Activated CD8-positive, alpha-beta memory T cell treated with anti-CD3 and anti-CD28 coated beads for 36 hours (primary cell): ENCODE measurements around the gene SIVA1. TPM values are rescaled to one million over a fixed set of nuclear protein-coding genes. Genes with fewer than 3 reads are reported as not detected.
"Not testable (repeated sequence)": the region's sequence is repeated elsewhere in the genome, so short reads cannot be mapped to it uniquely, and the experiment has no call there.

Source experiments
- CTCF ChIA-PET: fragments of 350-600 bp; sonication (Branson Sonifier 250); formaldehyde crosslinking; loops from one replicate; lab custom pipeline; 2021; ENCODE audit warnings: antibody characterized with exemption; lab: Charles Lee
- POLR2A ChIA-PET: fragments of 350-600 bp; sonication (Branson Sonifier 250); formaldehyde crosslinking; loops from one replicate; lab custom pipeline; 2021; ENCODE audit warnings: antibody characterized with exemption; lab: Charles Lee
- total RNA-seq, 2 experiments: library from RNA; stranded (reverse); gene quantifications; one replicate each; pipeline ENCODE4 v1.2.3, GENCODE V29; 2021

SIVA1 gene
- total RNA-seq, 2 experiments from 2014 or later = 167 TPM

- ChIA-PET POLR2A (no interaction called here), CTCF (interaction anchor here (1.2 kb wide), 1 partner anchor 11 kb away, joined by 3 read pairs; no protein-coding TSS in a partner anchor)
These were observed 35.8 kb upstream of the SIVA1 start for GRCh38 chr14:104717137-104717536.

- ChIA-PET POLR2A (no interaction called here), CTCF (no interaction called here)
These were observed 35.3 kb upstream of the SIVA1 start for GRCh38 chr14:104717646-104718045.

DNA sequence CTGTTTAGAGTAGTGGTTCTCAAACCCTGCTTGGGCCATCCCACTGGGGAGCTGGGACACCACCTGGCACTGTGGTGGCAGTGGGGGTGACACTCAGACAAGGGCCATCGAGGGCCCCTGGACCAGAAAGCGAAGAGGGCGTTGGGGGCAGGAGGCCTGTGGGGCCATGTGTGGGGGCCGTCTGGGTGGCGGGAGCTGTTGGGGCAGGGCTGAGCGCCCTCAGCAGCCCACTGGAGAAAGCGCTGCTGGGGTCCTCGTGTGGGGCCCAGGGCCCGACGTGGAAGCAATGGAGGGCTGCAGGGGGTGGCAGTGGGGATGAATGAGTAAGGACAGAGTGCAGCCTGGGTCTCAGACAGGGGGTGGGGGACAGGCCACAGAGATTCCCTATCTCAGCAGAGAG, 34.8 kb upstream of the SIVA1 start:
- ChIA-PET POLR2A (no interaction called here), CTCF (no interaction called here)

GRCh38 chr14:104718871-104719270, 34.1 kb upstream of the SIVA1 start:
- ChIA-PET CTCF (no interaction called here), POLR2A (no interaction called here)

- ChIA-PET CTCF (no interaction called here), POLR2A (no interaction called here)
These were observed 33.6 kb upstream of the SIVA1 start for GRCh38 chr14:104719343-104719742.

DNA sequence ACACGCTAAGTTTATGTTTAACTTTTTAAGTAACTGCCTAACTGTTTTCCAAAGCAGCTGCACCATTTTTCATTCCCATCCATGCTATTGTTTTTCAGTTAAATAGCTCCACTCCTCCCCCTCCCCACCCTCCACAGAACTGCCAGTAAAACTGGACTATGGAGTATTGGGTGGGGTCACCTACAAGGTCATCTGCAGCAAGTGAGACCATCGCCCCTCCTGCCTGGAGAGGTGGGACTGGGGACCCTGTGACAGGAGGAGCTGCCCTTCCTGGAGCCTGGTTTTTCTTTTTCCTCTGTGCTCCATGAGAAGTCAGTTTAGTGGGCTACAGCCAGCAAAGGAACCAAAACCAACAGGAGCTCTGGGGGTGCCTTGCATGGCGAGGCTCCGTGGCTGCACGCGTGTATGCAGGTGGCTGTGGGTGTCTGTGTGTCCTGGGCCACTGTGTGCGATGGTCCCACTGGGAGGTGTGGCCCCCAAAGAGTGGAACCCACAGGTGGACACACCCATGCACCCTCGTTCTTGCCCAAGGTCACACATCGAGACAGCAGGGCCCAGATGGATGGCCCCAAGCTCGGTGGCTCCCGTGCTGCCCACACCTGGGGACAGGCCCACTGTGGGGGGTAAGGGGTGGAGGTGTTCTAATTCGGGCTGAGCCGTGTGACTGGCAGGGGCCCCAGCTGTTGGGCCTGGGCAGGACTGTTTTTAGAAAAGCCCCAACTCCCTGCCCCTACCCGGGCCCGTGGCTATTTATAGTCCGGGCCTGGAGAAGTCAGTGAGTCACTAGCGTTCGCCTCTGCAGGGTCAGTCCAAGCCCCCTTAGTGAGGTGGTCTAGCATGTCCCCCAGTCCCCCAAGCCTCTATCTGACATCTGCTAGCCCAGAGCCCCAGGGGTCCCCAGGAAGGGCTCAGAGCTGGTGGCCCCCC, 31.2 kb upstream of the SIVA1 start:
- POLR2A ChIA-PET = no interaction called here
- CTCF ChIA-PET = interaction anchor here (2.1 kb wide), 1 partner anchor 13 kb away, joined by 6 read pairs; no protein-coding TSS in a partner anchor

DNA sequence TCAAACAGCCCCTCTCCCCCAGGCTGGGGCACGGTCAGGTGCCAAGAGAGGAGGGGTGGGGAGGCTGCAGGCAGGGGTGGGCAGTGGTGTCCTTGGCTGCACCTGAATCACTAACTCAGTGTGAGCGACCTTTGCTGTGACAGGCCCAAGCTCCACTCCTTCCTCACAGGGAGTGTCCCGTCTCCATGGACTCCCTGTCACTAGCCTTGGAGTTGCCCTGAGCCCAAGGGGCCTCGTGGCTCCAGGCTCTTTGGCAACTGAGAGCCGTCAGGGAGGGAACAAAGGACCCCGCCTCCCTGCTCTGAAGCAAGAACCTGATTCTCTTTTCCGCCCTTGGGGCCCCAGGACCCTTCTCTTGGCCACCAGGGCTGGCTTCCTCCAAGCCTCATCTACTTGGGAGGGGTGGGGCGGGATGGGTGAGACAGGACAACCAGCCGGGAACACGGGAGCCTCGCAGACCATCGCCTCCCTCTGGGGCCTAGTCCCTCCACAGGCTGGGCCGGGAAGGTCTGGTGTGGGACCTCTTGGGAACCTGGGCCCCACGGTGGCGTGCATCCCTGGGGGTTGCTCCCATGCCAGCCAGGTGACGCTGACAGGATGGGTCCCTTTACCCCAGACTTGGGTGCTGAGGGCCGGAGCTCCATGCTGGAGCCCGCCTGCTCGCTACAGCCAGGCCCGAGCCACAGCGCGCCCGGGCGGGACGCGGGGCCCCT, 29.9 kb upstream of the SIVA1 start:
- CTCF ChIA-PET = interaction anchor here (1.0 to 2.9 kb wide), 9 partner anchors 11 to 57 kb away, joined by 3 to 15 read pairs (median 4); partner anchors contain the start of gene SIVA1

DNA sequence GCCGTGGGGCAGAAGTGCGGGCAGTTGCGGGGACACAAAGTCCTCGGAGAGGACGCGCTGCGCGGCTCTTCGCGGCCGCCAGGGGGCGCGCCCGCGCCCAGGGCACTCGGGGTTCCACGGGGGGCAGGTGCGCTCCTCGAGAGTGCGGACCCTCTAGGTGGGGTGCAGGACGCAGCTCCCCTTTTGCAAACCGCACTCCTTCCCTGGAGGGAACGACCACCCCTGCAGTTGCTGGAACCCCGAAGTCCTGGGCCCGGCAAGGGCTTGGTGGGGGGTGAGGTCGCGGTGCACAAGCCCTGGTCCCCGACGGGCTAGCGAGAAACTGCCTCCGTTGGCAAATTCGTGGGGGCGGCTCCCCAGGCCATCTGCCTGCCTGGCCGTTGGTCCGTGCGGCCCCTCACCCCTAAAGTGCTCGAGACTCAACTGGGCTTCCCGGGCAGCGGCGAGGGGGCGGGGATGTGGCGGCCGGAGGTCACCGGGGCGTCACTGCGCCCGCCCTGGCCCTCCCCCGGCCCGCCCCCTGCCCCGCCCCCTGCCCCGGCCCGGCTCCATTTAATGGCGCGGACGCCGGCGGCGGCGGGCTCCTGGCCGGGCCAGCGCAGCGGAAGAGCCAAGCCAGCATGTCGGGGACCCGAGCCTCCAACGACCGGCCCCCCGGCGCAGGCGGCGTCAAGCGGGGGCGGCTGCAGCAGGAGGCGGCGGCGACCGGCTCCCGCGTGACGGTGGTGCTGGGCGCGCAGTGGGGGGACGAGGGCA, 29.1 kb upstream of the SIVA1 start, which contains the start of gene ADSS1:
TSS of gene ADSS1 (plus strand) at position 579 of the 756 bp plus-strand sequence. CDS start at position 621, 42 bp downstream.
- ChIA-PET POLR2A (interaction anchor here (1.0 to 1.1 kb wide), 2 partner anchors 28 to 30 kb away, joined by 3 to 4 read pairs; no protein-coding TSS in a partner anchor), CTCF (interaction anchor here (1.0 to 2.9 kb wide), 9 partner anchors 11 to 58 kb away, joined by 3 to 15 read pairs (median 4); partner anchors contain the start of gene SIVA1)

More for the DNA sequence above, 29.9 kb upstream of the SIVA1 start:
- POLR2A ChIA-PET = interaction anchor here (1.0 kb wide), 1 partner anchor 31 kb away, joined by 3 read pairs; no protein-coding TSS in a partner anchor

GRCh38 chr14:104724407-104724980, 28.5 kb upstream of the SIVA1 start:
- ChIA-PET POLR2A (interaction anchor here (1.1 kb wide), 1 partner anchor 28 kb away, joined by 4 read pairs; no protein-coding TSS in a partner anchor), CTCF (interaction anchor here (0.8 to 2.9 kb wide), 3 partner anchors 10 to 21 kb away, joined by 3 to 15 read pairs (median 5); no protein-coding TSS in a partner anchor)

GRCh38 chr14:104724981-104725771, 27.8 kb upstream of the SIVA1 start:
- CTCF ChIA-PET = interaction anchor here (0.6 to 2.9 kb wide), 5 partner anchors 10 to 53 kb away, joined by 3 to 15 read pairs (median 4); no protein-coding TSS in a partner anchor
- POLR2A ChIA-PET = interaction anchor here (1.1 kb wide), 1 partner anchor 27 kb away, joined by 4 read pairs; no protein-coding TSS in a partner anchor

DNA sequence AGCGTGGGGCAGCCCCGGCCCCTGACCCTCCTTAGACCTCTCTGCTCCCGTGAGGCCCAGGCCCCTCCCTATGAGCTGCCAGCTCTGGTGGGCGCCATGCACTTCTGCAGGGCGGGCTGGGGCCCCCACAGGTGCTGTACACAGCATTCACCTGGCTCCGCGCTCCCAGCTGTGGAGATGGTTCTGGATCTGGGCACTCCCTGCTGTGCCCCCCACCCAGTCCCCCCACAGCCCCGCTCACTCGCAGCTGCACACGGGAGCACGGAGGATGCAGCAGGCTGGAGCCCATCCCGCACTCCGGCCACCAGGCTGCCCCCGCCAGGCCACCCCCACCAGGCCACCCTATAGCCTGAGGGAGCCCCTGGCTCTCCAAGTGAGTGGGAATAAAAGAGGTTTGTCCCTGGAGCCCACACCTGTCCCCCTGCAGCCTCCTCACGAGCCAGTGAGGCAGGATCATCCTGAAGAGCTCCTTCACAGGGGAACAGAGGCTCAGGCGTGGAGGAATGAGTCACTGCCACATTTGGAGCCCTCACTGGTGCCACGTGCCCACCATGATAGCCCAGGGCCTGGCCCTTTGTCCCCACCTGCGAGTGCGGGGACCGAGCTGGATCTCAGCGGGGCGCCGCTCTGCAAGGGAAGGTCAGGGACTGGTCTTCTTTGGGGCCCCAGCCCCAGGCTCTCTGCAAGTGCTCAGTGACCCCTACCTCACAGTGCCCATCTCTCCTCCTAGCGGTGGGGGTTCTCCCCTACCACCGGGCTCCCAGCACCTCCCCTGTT, 27.0 kb upstream of the SIVA1 start:
- ChIA-PET CTCF (interaction anchor here (0.6 to 0.8 kb wide), 3 partner anchors 26 to 54 kb away, joined by 3 to 4 read pairs (median 3); no protein-coding TSS in a partner anchor), POLR2A (no interaction called here)

DNA sequence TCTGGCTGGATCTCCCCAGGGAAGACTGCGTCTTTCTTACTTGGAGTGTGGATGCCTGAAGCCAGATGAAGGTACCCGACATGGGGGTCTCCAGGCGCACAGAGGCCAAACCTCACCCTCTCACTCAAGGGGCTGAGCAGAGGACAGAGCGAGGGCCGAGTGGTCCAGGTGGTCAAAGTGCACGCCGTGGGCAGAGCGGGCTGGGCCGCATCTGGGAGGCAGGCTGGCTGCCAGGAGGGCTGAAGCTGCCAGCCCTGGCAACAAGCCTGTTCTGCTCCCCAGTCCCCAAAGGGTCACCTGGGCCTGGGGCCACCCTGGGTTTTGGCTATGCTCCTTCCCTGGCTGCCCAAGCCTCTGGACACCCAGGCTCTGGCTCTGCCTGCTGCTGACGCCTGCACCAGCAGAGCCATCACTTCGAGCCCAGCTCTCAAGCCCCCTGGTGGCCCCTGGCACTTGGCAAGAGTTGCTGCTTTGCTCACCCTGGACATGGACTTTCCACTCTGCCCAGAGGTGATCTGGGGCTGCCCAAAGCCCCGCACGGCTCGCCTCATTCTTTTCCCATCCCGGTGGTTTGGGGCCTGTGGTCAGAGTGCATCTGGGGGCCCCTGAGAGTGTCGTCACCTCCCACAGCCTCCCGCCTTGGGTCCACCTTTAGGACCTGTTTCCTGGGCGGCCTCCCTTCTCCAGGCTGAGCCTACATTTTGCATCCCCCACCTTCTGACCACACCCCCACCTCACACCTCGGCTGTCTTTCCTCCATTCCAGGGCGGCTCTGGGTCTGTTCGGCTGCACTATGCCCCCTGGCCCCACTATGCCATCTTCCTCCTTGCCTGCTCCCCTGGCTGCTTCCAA, 26.1 kb upstream of the SIVA1 start:
- ChIA-PET CTCF (interaction anchor here (1.5 kb wide), 1 partner anchor 26 kb away, joined by 3 read pairs; no protein-coding TSS in a partner anchor), POLR2A (no interaction called here)

DNA sequence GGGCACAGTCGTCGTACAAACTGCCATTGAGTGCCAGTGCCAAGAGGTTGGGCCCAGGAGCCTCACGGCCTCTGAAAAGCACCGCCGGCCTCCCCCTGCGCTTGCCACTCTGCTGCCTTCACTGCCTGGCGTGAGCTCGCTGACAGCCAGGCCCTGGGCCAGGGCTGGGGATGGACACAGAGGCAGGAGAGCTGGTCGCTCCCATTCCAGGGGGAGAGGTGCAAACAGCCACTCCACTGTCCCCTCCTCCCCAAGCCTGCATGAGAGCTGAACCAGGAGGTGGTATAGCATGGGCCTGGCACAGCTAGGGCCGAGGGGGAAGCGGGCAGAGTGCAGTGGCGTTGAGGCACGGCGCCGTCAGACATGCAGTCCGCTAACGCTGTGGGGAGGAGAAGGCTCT, 24.3 kb upstream of the SIVA1 start:
- POLR2A ChIA-PET = no interaction called here
- CTCF ChIA-PET = interaction anchor here (1.5 kb wide), 1 partner anchor 24 kb away, joined by 3 read pairs; no protein-coding TSS in a partner anchor

DNA sequence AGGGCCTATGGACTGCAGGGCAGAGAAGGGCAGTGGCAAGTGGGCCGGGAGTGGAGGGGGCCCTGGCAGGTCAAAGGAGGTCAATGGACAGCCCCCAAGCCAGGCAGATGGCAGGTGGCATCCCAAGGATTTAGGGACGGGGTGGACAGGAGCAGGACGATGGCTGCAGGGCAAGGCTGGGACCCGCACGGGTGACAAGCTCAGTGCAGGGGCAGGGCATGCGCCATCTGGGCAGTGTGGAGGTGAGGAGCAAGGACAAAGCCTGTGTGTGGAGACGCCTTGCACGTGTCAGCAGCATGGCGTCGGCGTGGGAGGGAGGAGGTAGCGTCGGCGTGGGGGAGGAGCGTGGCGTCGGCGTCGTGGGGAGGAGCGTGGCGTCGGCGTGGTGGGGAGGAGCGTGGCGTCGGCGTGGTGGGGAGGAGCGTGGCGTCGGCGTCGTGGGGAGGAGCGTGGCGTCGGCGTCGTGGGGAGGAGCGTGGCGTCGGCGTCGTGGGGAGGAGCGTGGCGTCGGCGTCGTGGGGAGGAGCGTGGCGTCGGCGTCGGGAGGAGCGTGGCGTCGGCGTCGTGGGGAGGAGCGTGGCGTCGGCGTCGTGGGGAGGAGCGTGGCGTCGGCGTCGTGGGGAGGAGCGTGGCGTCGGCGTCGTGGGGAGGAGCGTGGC, 23.6 kb upstream of the SIVA1 start:
- POLR2A ChIA-PET = not testable (repeated sequence)

DNA sequence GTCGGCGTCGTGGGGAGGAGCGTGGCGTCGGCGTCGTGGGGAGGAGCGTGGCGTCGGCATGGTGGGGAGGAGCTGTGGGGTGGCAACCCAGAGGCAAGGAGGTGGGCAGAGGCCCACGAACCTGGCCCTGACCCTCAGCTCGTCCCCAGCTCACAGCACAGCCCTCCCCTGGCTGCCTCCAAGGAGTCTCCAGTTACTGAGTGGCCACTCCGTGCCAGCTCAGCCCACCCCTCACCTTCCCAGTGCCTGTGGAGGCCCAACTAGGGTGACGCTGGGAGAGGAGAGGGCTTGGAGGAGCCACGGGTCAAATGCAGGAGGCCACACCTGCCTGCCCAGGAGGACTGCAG, 23.1 kb upstream of the SIVA1 start:
- POLR2A ChIA-PET = no interaction called here
- CTCF ChIA-PET = no interaction called here

More for the DNA sequence above, 23.6 kb upstream of the SIVA1 start:
- CTCF ChIA-PET = not testable (repeated sequence)
